HG03108 (cell line): ENCODE measurements around the gene TWNK.

ENCODE experiments used
- ATAC-seq: cut with Tn5 transposase; IDR thresholded peaks from one replicate; pipeline ENCODE4 v1.9.1; 2021; ENCODE audit warnings: moderate library complexity; ENCODE audit not compliant: unreplicated experiment

Gene TWNK

GRCh38 chr10:100996678-100997359 lies 9.5 kb downstream of the TWNK start:
- ATAC-seq = peak; percentile 1

DNA sequence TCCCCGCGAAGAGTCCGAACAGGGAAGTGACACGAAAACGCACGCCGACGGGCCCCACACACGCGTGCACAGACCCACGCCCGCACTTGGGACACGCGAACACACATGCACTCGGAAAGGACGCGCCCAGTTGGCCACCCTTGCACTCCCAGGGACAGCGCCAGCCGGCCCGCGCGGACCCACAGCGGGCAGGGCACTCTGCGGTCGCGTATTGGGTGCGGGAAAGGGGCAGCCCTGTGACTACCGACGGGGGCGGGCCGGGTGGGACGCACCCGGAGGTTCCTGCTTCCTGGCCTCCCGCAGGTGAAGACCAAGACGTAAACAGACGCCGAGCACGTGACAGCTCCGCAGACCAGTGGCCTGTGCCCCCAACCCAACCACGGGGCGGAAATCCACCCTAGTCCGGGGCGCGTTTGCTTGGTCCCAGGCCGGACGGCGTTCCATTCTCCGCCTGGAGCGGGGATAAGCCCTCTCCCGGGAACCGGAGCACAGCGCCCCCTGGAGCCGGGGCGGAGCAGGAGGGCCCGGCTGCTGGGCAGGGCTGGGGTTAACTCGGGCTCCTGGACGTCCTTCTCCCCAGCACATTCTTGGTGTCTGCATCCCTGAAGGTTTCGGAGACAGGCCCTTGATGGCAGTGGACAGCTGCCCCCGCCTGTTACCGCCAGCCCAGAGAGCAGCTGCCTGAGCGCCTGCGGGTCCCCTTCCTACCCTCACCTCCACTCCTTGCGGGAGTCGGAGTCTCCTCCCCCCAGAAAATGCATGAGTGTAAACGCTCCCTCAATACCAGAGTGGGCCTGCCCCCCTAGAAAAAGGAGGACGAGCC lies 10.2 kb downstream of the TWNK start:
- peak; percentile 26 for ATAC-seq

DNA sequence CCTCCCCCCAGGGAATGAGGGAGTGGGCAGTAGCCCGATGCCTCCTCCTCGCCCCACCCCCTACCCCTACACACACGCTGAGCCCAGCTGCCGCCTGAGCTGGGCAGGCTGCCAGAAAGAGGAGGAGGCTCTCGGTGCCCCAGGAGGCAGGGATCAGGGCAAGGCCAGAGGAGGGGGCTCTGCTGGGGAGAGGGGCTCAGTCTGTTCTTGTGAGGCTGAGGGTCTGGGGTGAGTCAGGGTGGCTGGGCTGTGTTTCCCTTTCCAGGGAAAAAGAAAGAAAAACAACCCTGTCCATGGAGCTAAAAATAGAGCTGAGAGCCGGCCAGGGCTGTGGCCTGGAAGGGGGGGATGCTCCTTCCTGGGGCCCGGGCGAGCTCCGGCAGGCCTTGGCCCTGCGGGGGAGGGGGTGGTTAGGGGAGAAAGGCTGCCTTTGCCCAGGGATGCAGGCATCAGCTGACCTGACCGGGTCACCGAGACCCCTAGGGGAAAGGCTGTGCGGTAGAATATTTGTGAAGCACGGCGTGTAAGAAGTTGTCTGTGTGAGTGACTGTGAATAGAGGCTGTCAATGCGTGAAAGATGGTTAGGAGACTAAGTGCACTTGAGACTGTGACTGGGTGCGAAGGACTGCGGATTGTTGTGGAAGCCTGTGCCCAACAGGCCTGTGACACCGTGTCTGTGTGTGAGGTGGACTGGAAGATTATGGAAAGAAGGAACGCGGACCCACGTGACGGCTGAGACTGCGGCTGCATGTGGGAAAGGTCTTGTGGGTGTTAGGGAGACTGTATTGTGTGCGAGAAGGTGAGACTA lies 11.0 kb downstream of the TWNK start:
- ATAC-seq = peak; percentile 25

DNA sequence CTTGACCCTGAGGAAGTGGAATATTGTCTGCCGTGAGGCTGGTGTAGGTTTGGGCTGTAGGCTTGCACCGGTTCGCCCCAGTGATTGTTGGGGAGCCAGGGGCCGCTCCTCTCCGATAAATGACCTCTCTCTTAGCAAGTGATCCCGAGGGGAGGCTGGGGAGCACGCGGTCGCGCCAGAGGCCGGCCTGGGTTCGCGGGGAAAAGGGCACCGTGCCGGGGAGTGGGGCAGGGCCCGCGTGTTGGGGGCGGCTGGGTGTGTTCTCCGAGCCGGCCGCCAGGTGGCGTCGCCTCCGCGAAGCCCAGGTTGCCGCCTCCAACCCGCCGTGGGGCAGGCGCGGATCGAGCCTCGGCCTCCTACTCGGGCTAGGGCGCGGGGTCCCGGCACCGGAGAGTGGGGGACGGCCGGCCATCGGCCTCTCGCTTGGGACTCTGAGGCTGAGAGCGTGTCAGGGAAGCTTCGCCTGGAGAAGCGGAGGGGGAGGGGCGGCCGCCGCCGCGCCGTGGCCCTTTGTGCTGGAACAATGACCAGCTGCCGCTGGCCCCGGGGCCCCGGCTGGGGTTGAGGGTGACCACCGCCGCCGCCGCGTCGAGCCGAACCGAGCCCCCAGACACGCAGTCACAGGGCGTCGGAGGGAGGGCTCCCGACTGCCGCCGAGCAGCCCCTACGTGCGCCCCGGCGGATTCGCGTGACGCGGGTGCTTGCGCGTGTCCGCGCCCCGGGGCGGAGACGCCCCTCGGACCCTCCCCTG lies 11.8 kb downstream of the TWNK start:
- peak; percentile 34 for ATAC-seq

DNA sequence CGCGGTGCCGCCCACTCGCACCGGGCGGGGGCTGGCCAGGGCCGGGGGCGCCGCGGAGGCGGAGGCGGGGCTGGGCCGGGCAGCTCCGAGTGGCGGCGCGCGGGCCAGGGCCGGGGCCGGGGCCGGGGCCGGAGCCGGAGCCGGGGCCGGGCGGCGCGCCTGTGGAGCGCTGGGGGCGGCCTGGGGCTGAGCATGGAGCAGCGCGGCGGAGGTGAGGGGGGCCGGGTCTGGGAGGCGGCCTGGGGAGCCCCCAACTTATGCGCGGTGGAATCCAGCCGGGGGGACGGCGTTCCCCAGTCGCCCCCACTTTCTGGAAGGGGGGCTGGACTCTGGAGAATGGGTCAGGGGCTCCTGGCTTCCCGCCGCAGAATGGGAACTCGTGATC lies 12.4 kb downstream of the TWNK start, which contains the start of gene LZTS2:
Gene LZTS2 (plus strand): TSS at position 67 of the 385 bp plus-strand sequence. CDS start 2,731 bp downstream, outside the sequence.
- no peak for ATAC-seq

DNA sequence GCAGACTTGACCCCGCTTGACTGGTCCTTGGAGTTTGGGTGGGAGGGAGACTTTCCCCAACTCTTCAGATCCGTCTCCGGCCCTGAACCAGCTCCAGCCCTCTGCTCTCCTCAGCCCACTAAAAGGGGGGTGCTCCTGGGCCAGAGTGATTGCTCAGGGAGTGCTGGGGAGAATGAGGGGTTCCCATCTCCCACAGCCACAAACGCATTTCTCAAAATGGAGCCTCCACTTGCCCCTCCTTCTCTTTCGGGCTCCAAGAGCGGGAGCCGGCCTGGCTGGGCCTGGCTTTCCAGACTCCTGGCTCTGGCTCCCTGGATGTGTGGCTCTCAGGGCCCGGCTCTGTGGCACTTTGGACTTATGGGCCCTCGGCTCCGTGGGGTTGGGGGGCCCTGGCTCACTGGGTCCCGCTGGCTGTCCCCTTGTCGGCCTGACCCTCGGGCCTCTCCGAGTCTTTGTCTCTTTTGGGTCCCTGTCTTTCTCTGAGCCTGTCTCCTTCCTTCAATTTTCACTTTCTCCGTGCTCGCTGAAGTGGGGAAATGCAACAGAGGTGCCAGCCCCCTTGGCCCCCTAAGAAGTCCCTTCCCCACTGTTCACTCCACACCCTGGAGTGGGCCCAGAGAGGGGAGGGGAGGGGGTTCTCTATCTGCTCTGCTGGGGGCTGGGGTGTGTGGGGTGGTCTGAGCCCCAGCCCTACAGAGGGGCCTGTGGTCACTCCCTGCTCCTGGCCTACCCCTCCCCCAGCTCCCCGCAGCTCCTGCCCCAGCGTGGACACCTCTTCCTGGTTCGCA lies 13.0 kb downstream of the TWNK start:
- ATAC-seq = no peak

DNA sequence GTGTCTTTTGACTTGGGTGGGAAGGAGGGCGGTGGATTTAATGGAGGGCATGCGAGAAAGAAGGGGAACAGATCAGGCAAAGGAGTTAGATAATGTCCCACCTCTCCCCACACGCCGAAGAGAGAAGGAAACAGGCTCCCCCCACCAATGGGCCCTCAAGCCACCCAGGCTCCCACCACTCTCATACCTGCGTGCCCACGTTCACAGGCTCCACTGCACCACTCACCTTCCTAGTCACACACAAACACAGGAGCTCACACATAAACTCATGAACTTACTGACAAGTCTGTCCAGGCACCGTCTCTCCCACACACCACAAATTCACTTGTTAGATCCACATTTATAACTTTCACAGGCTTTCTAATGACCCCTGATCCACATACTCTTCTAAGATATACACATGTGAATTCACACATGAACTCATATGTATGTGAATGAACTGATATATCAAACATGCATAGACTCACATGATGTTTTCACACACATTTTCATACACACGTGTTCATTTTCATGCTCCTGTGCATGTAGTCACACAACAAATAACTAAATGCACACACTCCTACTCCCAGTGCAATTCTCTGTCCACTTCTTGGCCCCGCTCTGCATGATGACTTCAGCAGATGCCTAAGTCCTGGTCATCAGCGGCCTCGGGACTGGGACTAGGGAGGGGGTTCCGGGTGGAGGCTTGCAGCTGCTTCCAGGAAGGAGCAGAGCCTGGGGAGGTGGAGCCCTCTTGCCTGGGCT lies 13.7 kb downstream of the TWNK start:
- no peak for ATAC-seq

DNA sequence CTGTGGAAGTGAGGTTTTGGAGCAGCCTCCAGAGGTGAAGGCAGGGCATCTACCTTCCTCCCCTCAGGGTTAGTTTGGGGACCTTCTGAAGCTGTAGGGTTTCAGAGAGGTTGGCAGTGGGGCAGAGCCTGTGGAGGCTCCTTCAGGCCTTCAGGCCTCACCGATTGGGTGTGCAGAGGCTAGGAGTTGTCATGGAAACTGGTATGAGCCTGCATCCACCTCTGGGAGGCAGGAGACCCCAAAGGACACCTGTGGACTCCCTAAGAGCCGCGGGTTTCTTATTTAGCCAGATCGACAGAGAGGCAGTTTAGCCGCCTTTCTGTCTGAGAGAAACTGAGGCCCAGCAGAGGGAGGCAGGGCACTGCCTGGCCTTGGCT lies 14.3 kb downstream of the TWNK start:
- no peak for ATAC-seq

GRCh38 chr10:101002456-101002855 lies 15.1 kb downstream of the TWNK start:
- ATAC-seq = no peak

- ATAC-seq = no peak
These were observed 16.4 kb downstream of the TWNK start for GRCh38 chr10:101003639-101004206.

GRCh38 chr10:101005361-101005760 lies 18.0 kb downstream of the TWNK start:
- ATAC-seq = no peak

DNA sequence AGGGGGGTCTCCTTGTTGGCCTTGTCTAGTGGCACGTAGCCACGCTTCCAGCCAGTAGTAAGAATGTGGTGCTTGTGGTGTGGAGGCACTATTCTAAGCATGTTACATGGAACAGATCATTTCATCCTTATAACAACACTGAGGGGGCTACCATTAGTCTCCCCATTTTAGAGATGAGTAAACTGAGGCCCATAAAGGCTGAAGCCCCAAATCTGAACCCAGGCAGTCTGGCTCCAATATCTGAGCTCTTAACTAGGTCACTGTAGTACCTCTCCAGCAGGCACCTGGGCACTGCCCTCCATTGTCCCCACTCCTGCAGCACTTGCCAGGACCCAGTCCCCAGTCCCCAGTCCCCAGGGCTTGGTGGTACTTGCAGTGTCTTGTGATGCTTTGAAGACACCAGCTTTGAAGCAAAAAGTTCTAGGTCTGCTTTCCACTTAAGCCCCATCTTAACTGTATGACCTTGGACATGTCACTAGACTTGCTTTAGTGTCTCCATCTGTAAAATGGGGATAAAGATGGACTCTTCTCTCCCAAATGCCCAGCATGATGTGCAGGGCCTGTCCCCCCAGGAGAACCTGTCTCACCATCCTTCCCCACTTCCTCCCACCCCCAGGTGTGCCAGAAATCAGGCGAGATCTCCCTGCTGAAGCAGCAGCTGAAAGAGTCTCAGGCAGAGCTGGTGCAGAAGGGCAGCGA lies 18.7 kb downstream of the TWNK start:
- ATAC-seq = no peak

DNA sequence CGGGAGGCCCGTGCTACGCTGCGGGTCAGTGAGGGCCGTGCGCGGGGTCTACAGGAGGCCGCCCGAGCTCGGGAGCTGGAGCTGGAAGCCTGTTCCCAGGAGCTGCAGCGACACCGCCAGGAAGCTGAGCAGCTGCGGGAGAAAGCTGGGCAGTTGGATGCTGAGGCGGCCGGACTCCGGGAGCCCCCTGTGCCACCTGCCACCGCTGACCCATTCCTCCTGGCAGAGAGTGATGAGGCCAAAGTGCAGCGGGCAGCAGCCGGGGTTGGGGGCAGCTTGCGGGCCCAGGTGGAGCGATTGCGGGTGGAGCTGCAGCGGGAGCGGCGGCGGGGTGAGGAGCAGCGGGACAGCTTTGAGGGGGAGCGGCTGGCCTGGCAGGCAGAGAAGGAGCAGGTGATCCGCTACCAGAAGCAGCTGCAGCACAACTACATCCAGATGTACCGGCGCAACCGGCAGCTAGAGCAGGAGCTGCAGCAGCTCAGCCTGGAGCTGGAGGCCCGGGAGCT lies 19.3 kb downstream of the TWNK start:
- no peak for ATAC-seq

GRCh38 chr10:101007099-101007711 lies 19.9 kb downstream of the TWNK start:
- no peak for ATAC-seq

GRCh38 chr10:101007915-101008822 lies 20.8 kb downstream of the TWNK start:
- no peak for ATAC-seq

DNA sequence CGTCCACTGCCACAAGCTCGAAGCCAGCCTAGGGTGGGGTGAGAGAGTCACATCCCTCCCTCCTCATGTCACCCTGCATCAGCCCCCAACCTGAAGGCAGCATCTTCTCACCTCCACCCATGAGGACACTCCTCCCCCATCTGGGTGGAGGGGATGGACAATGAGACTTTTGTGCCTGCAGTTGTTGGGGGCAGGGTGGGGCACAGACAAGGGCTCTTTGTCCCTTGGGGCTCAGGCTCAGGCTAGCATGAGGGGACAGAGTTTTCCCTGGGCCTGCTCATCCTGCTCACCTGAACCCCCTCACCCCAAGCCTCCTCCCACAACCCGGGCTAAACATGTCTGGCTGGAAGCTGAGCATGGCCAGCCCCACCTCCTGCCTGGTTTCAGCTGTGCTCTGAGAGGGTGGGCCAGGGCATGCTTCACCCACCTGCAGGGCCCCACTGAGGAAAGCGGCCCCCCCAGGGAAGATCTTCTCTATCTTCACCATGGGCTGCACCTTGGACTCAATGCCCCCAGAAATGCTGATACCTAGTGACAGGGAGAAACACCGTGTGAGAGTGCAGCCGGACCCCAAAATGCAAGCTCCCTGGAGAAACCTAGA lies 21.6 kb downstream of the TWNK start:
- ATAC-seq = no peak
